HepG2 (cell line): ENCODE data around the gene PLEKHH3. TPM values are rescaled to one million over a fixed set of nuclear protein-coding genes. Genes with fewer than 3 reads are reported as not detected.

ENCODE experiments used
- BORCS8-MEF2B ChIP-seq: sonication (generic); formaldehyde crosslinking; IDR thresholded peaks from 2 replicates; pipeline ENCODE4 v1.8.0; 2022; ENCODE audit warnings: mild to moderate bottlenecking, missing genetic modification reagents
- FOXA3 ChIP-seq: IDR thresholded peaks from 2 replicates; pipeline ENCODE4 v1.6.1; 2016; ENCODE audit warnings: missing genetic modification reagents, missing compliant biosample characterization
- HOXA5 ChIP-seq: sonication (generic); formaldehyde crosslinking; IDR thresholded peaks from 2 replicates; pipeline ENCODE4 v1.4.0; 2020; ENCODE audit warnings: missing genetic modification reagents
- IRX3 ChIP-seq: sonication (generic); formaldehyde crosslinking; IDR thresholded peaks from 2 replicates; pipeline ENCODE4 v1.8.1; 2023; ENCODE audit warnings: mild to moderate bottlenecking, low read depth, missing genetic modification reagents, borderline replicate concordance
- KLF9 ChIP-seq: IDR thresholded peaks from 2 replicates; pipeline ENCODE4 v1.6.1; 2016; ENCODE audit warnings: low read depth
- RFX5 ChIP-seq: IDR thresholded peaks from 2 replicates; pipeline ENCODE4 v1.6.1; 2011; ENCODE audit warnings: low read depth, low read length, improper control_type of control experiment
- SOX5 ChIP-seq: IDR thresholded peaks from 2 replicates; pipeline ENCODE4 v1.6.1; 2016; ENCODE audit warnings: borderline replicate concordance
- THYN1 ChIP-seq: sonication (generic); formaldehyde crosslinking; IDR thresholded peaks from 2 replicates; pipeline ENCODE4 v1.8.1; 2023; ENCODE audit warnings: low read depth, mild to moderate bottlenecking, moderate library complexity, missing genetic modification reagents, borderline replicate concordance
- TSC22D2 ChIP-seq: sonication (generic); formaldehyde crosslinking; IDR thresholded peaks from 2 replicates; pipeline ENCODE4 v1.5.1; 2020; ENCODE audit warnings: missing genetic modification reagents, mild to moderate bottlenecking, borderline replicate concordance
- UBTF ChIP-seq: sonication (generic); formaldehyde crosslinking; IDR thresholded peaks from 2 replicates; pipeline ENCODE4 v1.4.0; 2020; ENCODE audit warnings: mild to moderate bottlenecking, missing genetic modification reagents
- ZBTB33 ChIP-seq: sonication (generic); formaldehyde crosslinking; IDR thresholded peaks from 2 replicates; pipeline ENCODE4 v1.4.0; 2020; ENCODE audit warnings: missing genetic modification reagents
- ZBTB39 ChIP-seq: sonication (generic); formaldehyde crosslinking; IDR thresholded peaks from 2 replicates; pipeline ENCODE4 v1.5.0; 2020; ENCODE audit warnings: missing genetic modification reagents
- ZNF501 ChIP-seq: sonication (generic); formaldehyde crosslinking; IDR thresholded peaks from 2 replicates; pipeline ENCODE4 v1.5.1; 2020; ENCODE audit warnings: mild to moderate bottlenecking, moderate library complexity, missing genetic modification reagents
- polyA plus RNA-seq, 8 experiments: library from polyadenylated mRNA; depleted of rRNA in 3 of 8; stranded (reverse) in 7 of 8; unstranded in 1 of 8; fragments of >200 nt; fragmentation: Illumina TruSeq in 4 of 8; extraction: Trizol in 4 of 8; gene quantifications; 2 replicates each; pipeline versions ENCODE4 v1.2.1 to v1.2.3, GENCODE V29; 2011 to 2016; ENCODE audit warnings: low read depth in 4 of 8, missing spikeins in 1 of 8, mixed read lengths in 1 of 8; ENCODE audit not compliant: insufficient read depth in 1 of 8
- total RNA-seq, 5 experiments: library from RNA; depleted of rRNA; stranded (reverse); fragments of >200 nt; fragmentation: Illumina TruSeq; extraction: Trizol; gene quantifications; 2 replicates each; pipeline ENCODE4 v1.2.3, GENCODE V29; 2016; ENCODE audit warnings: low read depth in 1 of 5
- TF ChIP-seq, protein P1 (sequence below): sonication (generic); formaldehyde crosslinking; IDR thresholded peaks from 2 replicates; pipeline ENCODE4 v1.5.0; 2020; ENCODE audit warnings: missing genetic modification reagents, mild to moderate bottlenecking, borderline replicate concordance

The PLEKHH3 gene
- total and polyA plus RNA-seq, 2 of the 13 experiments (the other 11 are each of a cell fraction or from before 2014, with no cell fraction given), result 6.0 to 19.9 TPM

DNA sequence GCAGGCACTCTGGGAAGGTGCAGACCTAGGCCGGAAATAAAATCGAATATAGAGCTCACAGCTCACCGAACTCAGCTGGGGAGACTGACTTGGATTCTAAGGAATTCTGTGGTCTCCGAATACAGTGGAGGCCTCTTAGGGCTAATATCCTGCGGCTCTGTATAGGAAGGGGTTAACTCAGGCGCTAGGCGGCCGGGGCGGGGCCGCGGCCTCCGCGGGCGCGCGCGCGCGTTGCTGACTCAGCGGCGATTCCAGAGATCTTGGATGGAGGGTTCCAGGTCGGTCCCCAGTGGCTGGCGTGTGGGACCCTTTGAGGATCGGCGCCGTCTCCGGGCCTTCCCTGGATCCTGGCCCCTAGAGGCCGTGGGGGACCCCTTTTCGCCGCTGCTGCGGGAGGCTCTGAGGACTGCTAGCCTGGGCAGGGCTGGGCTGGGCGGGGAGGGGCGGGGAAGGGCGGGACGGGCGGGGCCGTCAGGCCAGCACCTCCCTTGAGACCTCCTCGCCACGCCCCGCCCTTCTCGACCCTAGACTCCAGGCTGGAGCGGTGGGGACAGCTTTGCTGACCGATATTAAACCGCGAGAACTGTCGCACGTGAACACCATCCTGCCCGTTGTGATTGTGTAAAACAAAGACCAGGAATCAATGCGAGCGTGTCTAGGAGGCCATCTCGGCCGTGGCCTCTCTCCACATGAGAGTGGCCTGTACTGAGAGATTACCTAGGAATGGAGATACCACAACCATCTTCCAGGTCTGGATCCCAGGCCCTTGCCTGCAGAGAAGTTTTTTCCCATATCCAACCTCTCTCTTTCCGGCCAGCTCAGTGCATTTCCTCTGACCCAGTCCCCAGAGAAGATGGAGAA, 1.4 kb upstream of the PLEKHH3 start (continued):
- TF ChIP-seq UBTF (CRISPR knock-in tag) (peak; percentile 60), BORCS8-MEF2B (CRISPR knock-in tag) (peak; percentile 39), TSC22D2 (peak; percentile 37), ZBTB33 (CRISPR knock-in tag) (0 out of 2 replicates have a peak, but pooled peaks have one; percentile 26), KLF9 (CRISPR knock-in tag) (peak; percentile 42; the same call in 1 of the 2 replicates), RFX5 (peak; percentile 56; the same call in 1 of the 2 replicates), ZNF501 (CRISPR knock-in tag) (peak; percentile 50), ZBTB39 (CRISPR knock-in tag) (no peak), FOXA3 (CRISPR knock-in tag) (peak; percentile 69), IRX3 (no peak), SOX5 (CRISPR knock-in tag) (peak; percentile 95), HOXA5 (CRISPR knock-in tag) (no peak; the same call in 1 of the 2 replicates), THYN1 (CRISPR knock-in tag) (no peak)
- TF ChIP-seq, protein P1, sequence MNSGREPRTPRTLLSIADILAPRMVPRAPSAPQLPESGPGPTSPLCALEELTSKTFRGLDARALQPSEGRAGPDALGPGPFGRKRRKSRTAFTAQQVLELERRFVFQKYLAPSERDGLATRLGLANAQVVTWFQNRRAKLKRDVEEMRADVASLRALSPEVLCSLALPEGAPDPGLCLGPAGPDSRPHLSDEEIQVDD (CRISPR knock-in tag), result 0 out of 2 replicates have a peak, but pooled peaks have one; percentile 15
